ENCODE results near the gene FCHO2. TPM values are rescaled to one million over a fixed set of nuclear protein-coding genes. Genes with fewer than 3 reads are reported as not detected.

Gene FCHO2
- total and polyA plus RNA-seq, 10 of the 15 experiments (the other 5 are each of a cell fraction or from before 2014, with no cell fraction given) = 0.05 to 1.4 (median 0.18) TPM

DNA sequence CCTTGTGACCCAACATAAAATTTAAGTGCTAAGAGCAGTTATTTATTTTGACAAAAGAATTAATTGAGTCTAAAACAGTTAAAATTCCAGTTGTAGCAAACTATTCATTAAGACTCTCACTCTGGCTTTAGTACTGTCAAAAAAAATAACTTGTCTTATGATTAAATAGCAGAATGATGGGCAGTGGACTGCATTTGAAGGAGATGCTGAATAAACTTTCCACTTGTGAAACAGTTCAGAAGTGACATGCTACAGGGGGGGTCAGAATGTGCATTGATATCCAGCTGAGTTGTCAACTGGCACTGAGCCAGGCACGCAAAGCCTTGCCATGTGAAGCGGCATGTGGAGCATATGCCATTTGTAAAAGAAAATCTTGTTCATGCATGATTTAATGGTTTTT, 76.0 kb downstream of the FCHO2 start (continued):
- no peak for TF ChIP-seq EED (IDR thresholded peaks at IDR 0.05; ENCODE audit: low read depth)
- TF ChIP-seq MTA3 (IDR thresholded peaks at IDR 0.05; ENCODE audit: borderline replicate concordance, low read length) = no peak
- TF ChIP-seq NFYB (IDR thresholded peaks at IDR 0.05; ENCODE audit: insufficient read depth, low read depth, low read length) = no peak
- no peak for TF ChIP-seq RBBP5 (conservative IDR thresholded peaks at IDR 0.05)
- TF ChIP-seq ZZZ3 (IDR thresholded peaks at IDR 0.05; ENCODE audit: control insufficient read depth, insufficient read length, low read depth) = no peak
- no peak for TF ChIP-seq FOXM1 (IDR thresholded peaks at IDR 0.05; ENCODE audit: low read depth, low read length)
- TF ChIP-seq CREM (IDR thresholded peaks at IDR 0.05; ENCODE audit: low read depth) = no peak
- no peak for TF ChIP-seq STAT1 (conservative IDR thresholded peaks at IDR 0.05)
- TF ChIP-seq KDM1A (IDR thresholded peaks at IDR 0.05; ENCODE audit: borderline replicate concordance) = no peak
- TF ChIP-seq E2F4 (IDR thresholded peaks at IDR 0.05; ENCODE audit: low read depth, low read length) = no peak
- no peak for TF ChIP-seq RAD51 (IDR thresholded peaks at IDR 0.05)
- TF ChIP-seq, protein P1, sequence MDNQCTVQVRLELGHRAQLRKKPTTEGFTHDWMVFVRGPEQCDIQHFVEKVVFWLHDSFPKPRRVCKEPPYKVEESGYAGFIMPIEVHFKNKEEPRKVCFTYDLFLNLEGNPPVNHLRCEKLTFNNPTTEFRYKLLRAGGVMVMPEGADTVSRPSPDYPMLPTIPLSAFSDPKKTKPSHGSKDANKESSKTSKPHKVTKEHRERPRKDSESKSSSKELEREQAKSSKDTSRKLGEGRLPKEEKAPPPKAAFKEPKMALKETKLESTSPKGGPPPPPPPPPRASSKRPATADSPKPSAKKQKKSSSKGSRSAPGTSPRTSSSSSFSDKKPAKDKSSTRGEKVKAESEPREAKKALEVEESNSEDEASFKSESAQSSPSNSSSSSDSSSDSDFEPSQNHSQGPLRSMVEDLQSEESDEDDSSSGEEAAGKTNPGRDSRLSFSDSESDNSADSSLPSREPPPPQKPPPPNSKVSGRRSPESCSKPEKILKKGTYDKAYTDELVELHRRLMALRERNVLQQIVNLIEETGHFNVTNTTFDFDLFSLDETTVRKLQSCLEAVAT (IDR thresholded peaks at IDR 0.05) = no peak
- TF ChIP-seq ATF7 (IDR thresholded peaks at IDR 0.05; ENCODE audit: low read depth) = no peak

- no TSS peak for BruUV-seq (replicated peaks)
- intact Hi-C loops (cut with micrococcal nuclease; ENCODE audit: unreplicated experiment) (no loop called here), in situ Hi-C loops (cut with MboI) (no loop called here)
- ChIA-PET RAD21 (ENCODE audit: unreplicated experiment) (no interaction called here), SMC1A (ENCODE audit: uncharacterized antibody, unreplicated experiment) (no interaction called here), CTCF (no interaction called here), POLR2A (no interaction called here)
- no peaks in the 10 kb centered on the region for H3K36me3 ChIP-seq (ENCODE audit: control insufficient read depth in 2 of 2, insufficient read depth in 2 of 2, low read length in 1 of 2)
- no peak overlapping the region for H3K9ac ChIP-seq (ENCODE audit: control insufficient read depth, insufficient read depth, low read length)
- no peaks in the 10 kb centered on the region for H3K9me3 ChIP-seq (replicated peaks; ENCODE audit: control insufficient read depth, insufficient read depth, low read length)
- ATAC-seq (no peak), FAIRE-seq (no peak), DNase-seq (ENCODE audit: low read depth, low spot score) (no peak)
- no peak overlapping the region for H3K27ac ChIP-seq (ENCODE audit: control insufficient read depth, insufficient read depth)
- 77% methylated on average over 2 of the region's 2 CpGs for WGBS (ENCODE audit: insufficient coverage, insufficient replicate concordance, low lambda C conversion rate, missing lambda C conversion rate)
- no peaks in the 10 kb centered on the region for H3K79me2 ChIP-seq (ENCODE audit: control insufficient read depth, insufficient read depth, low read length)
- H2AFZ ChIP-seq (ENCODE audit: control insufficient read depth, low read depth, low read length) = no peak overlapping the region
- no peaks in the 10 kb centered on the region for H4K20me1 ChIP-seq (ENCODE audit: control insufficient read depth, insufficient read depth)
- no peaks in the 10 kb centered on the region for H3K4me1 ChIP-seq (ENCODE audit: control insufficient read depth, insufficient read depth, low read length)
- no peak overlapping the region for H3K4me3 ChIP-seq
- no peaks in the 10 kb centered on the region for H3K27me3 ChIP-seq (replicated peaks in 1 of 2; ENCODE audit: control insufficient read depth in 2 of 2, insufficient read depth in 2 of 2, low read length in 1 of 2)
- no peak overlapping the region for H3K4me2 ChIP-seq (ENCODE audit: control insufficient read depth, insufficient read depth)
- TF ChIP-seq, protein P2, sequence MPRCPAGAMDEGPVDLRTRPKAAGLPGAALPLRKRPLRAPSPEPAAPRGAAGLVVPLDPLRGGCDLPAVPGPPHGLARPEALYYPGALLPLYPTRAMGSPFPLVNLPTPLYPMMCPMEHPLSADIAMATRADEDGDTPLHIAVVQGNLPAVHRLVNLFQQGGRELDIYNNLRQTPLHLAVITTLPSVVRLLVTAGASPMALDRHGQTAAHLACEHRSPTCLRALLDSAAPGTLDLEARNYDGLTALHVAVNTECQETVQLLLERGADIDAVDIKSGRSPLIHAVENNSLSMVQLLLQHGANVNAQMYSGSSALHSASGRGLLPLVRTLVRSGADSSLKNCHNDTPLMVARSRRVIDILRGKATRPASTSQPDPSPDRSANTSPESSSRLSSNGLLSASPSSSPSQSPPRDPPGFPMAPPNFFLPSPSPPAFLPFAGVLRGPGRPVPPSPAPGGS (IDR thresholded peaks at IDR 0.05; ENCODE audit: borderline replicate concordance, insufficient read depth, low read depth, low read length, poor library complexity, severe bottlenecking) = no peak
- TF ChIP-seq NRF1 (conservative IDR thresholded peaks at IDR 0.05; ENCODE audit: low read depth, low read length) = no peak
- no peak for TF ChIP-seq MEF2A (IDR thresholded peaks at IDR 0.05; ENCODE audit: insufficient read depth, low read depth, low read length)
- TF ChIP-seq SRF (IDR thresholded peaks at IDR 0.05; ENCODE audit: low read depth in 2 of 2, low read length in 2 of 2) = no peak
- TF ChIP-seq SREBF2 (IDR thresholded peaks at IDR 0.05; ENCODE audit: low read length) = no peak
- TF ChIP-seq CTCF (IDR thresholded peaks at IDR 0.05 in 2 of 3, conservative IDR thresholded peaks at IDR 0.05 in 1 of 3; ENCODE audit: control insufficient read depth in 2 of 3, extremely low read depth in 1 of 3, insufficient read depth in 1 of 3, low read depth in 3 of 3, low read length in 3 of 3) = no peak
- no peak for TF ChIP-seq PML (IDR thresholded peaks at IDR 0.05; ENCODE audit: low read length)
- TF ChIP-seq ZNF217 (IDR thresholded peaks at IDR 0.05) = no peak
Observed at GRCh38 chr5:73032635-73033034, 76.8 kb downstream of the FCHO2 start.

Data from GM12878 (cell line).